T1000 (cell line): Measurements from ENCODE around the gene PEX19.
"Not testable (repeated sequence)": the region's sequence is repeated elsewhere in the genome, so short reads cannot be mapped to it uniquely, and the experiment has no call there.

Source experiments
- DNase-seq: peaks from one replicate; lab custom pipeline; 2025; ENCODE audit warnings: mixed read lengths; lab: John Stamatoyannopoulos, UW

PEX19 gene

GRCh38 chr1:160284782-160285344 is at the start of gene PEX19:
Gene PEX19 (minus strand): TSS chr1:160285133. CDS start chr1:160285124, 9 bp downstream.
- peak; percentile 89 for DNase-seq

- DNase-seq = no peak
Observed at GRCh38 chr1:160332516-160332915, 47.6 kb upstream of the PEX19 start.

- no peak for DNase-seq
Observed at GRCh38 chr1:160330119-160330518, 45.2 kb upstream of the PEX19 start.

DNA sequence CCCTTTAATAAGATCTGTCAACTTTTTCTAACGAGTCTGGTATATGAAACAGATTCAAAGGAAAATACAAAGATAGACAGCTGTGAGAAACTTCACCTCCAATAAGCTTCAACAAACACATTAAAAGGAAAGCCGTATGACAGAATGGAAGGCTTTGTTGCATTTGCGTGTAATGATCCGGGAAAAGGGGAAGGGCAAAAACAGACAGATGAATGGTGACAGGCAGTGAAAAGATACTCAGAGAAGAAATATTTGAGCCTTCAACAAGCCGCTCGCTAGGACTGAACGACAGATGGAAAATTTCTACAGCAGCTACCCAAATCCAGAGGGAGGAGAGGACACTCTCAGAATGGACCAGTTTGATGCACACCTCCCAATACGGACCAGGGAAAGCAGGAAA is 43.3 kb upstream of the PEX19 start:
- no peak for DNase-seq

DNA sequence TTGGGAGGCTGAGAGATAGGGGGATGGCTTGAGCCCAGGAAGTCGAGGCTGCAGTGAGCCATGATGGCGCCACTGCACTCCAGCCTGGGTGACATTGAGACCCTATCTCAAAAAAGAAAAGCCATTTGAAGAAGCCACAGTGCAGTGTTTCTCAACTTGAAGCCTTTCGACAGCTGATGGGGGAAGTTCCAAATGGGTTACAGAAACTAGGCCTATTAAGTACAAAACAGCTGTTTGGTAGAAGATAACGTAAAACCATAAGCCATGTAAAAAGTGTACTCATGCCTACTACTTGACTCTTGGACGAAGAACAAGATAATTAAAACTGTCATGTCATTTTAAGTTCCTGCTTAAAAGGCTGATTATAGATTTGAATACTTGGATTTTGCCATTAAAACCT is 41.5 kb upstream of the PEX19 start:
- no peak for DNase-seq

GRCh38 chr1:160325252-160325651 is 40.3 kb upstream of the PEX19 start:
- no peak for DNase-seq

GRCh38 chr1:160322831-160323230 is 37.9 kb upstream of the PEX19 start:
- DNase-seq = no peak

GRCh38 chr1:160315359-160315758 is 30.4 kb upstream of the PEX19 start:
- no peak for DNase-seq

- no peak for DNase-seq
Observed at GRCh38 chr1:160309571-160309970, 24.6 kb upstream of the PEX19 start.

- no peak for DNase-seq
Observed at GRCh38 chr1:160309185-160309557, 24.2 kb upstream of the PEX19 start.

- DNase-seq = no peak
Observed at GRCh38 chr1:160308451-160309184, 23.7 kb upstream of the PEX19 start.

GRCh38 chr1:160307118-160307791 is 22.3 kb upstream of the PEX19 start:
- DNase-seq = no peak

DNA sequence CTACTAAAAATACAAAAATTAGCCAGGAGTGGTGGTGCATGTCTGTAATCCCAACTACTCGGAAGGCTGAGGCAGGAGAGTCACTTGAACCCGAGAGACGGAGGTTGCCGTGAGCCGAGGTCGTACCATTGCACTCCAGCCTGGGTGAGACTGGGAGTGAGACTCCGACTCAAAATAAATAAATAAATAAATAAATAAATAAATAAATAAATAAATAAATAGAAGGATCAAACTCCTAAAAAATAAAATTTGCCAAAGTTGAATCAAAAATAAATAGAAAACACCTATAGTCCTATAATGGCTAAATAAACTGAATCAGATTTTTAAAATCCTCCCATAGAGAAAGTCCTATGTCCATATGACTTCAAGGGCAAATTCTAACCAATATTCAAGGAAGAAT is 15.2 kb upstream of the PEX19 start:
- no peak for DNase-seq

GRCh38 chr1:160296036-160296435 is 11.1 kb upstream of the PEX19 start:
- DNase-seq = no peak

DNA sequence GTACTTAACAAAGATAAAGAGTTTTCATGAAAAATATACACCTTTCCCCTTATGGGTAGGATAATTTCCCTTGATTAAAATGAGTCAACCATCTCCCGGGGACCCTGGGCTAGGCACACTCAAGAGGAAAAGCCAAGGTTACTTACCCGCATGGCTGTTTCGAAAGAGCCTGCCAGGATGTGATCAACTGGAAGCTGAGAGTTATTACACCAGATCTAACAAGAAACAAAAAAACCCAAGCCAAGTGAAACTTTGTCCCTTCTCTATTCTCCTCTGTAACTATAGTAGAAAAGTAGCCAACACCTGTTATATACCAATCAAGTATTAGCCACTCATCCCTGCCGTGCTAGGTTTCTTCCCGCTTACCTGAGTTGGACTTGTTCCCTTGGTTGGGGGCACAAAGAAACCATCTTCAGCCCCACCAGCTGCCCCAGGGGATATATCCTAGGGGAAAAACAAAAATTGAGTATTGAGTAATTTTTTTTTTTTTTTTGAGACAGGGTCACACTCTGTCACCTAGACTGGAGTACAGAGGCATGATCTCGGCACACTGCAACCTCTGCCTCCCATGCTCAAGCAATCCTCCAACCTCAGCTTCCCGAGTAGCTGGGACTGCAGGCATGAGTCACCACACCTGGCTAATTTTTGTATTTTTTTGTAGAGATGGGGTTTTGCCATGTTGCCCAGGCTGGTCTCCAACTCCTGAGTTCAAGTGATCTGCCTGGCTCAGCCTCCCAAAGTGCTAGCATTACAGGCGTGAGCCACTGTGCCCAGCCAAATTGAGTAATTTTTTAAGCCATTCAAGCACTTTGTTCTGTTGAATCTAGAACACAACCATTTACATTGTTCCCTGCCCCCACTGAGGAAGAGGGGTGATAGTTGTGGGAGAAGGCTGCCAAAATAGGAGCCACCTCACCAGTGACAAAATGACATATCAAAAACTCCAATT is 8.4 kb upstream of the PEX19 start:
- no peak for DNase-seq

- no peak for DNase-seq
Observed at GRCh38 chr1:160291248-160292220, 6.6 kb upstream of the PEX19 start.

DNA sequence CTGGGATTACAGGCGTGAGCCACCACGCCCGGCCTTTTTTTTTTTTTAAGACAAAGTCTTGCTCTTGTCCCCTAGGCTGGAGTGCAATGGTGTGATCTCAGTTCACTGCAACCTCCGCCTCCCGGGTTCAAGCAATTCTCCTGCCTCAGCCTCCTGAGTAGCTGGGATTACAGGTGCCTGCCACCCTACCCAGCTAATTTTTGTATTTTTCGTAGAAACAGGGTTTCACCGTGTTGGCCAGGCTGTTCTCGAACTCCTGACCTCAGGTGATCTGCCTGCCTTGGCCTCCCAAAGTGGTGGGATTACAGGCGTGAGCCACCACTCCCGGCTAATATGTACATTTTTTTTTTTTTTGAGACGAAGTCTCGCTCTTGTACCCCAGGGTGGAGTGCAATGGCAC is 2.8 kb upstream of the PEX19 start:
- not testable (repeated sequence) for DNase-seq

DNA sequence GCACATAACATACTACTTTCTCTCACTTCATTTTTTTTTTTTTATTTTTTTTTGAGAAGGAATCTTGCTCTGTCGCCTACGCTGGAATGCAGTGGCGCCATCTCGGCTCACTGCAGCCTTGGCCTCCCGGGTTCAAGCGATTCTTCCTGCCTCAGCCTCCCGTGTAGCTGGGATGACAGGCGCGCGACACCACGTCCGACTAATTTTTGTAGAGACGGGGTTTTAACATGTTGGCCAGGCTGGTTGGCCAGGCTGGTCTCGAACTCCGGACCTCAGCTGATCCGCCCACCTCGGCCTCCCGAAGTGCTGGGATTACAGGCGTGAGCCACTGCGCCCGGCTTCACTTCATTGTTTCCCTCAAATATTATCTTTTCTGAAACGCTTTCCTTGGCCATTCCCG is 573 bp upstream of the PEX19 start:
- DNase-seq = no peak

DNA sequence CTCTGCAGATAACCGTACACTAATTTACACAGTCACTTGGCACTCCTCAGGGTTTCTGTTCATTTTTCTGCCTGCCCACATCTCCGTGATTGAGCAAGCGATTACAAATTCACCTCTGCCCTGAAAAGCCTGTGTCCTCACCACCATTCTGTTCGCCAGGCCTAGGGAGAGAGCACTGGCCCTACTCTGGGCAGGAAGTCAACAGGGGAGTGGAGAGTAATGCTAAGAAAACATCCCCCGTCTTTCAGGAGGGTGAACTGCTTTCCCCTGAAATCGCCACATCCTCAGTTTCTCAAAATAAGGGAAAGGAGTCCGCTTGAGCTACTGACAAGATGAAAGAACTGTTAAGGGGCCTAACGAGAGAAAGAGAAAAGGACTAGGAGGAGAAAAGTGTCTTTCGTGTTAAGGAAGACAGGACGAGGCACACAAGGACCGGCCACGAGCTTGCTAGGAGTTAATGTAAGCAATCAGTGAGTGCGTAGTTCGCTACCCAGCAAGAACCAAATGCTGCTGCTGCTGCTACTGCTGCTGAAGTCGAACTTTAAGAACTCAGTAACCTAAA is 632 bp downstream of the PEX19 start:
- DNase-seq = no peak

DNA sequence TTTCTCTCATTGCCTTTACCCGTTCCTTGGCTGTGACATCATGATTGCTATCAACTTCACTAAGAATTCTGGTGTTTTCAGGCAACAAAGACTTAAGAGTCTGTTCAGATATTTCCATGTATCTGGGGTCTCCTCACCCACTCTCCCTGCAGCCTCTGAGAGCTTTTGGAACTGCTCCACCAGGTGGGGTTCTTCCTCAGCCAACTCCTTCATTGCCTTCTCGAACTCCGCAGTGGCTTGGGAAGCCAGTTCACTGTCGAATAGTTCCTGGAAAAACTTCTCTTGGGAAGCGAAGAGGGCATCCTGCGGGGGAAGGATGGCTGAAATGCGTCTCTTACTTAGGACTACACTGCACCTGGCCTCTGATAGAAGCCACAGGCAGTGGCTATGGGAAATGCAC is 2.1 kb downstream of the PEX19 start:
- DNase-seq = no peak

- no peak for DNase-seq
Observed at GRCh38 chr1:160277987-160278386, 6.9 kb downstream of the PEX19 start.
